Astrocyte (in vitro differentiated cells and primary cell): Measurements from ENCODE around the gene PIGU.

Source experiments
- CTCF ChIP-seq: IDR thresholded peaks from 2 replicates; pipeline ENCODE4 v1.5.1; 2011; ENCODE audit warnings: low read depth, mild to moderate bottlenecking, inconsistent platforms, low read length, moderate library complexity; ENCODE audit not compliant: insufficient read depth
- EZH2 ChIP-seq: IDR thresholded peaks from 2 replicates; pipeline ENCODE4 v1.6.1; 2012; ENCODE audit warnings: mild to moderate bottlenecking, low read length, inconsistent platforms; ENCODE audit not compliant: insufficient read depth

- TF ChIP-seq CTCF (no peak), EZH2 (no peak)
These were observed 35.8 kb upstream of the PIGU start for GRCh38 chr20:34712525-34713192.
